Measurements from ENCODE around the gene NUP35. TPM values are rescaled to one million over a fixed set of nuclear protein-coding genes. Genes with fewer than 3 reads are reported as not detected.

Gene NUP35, protein sequence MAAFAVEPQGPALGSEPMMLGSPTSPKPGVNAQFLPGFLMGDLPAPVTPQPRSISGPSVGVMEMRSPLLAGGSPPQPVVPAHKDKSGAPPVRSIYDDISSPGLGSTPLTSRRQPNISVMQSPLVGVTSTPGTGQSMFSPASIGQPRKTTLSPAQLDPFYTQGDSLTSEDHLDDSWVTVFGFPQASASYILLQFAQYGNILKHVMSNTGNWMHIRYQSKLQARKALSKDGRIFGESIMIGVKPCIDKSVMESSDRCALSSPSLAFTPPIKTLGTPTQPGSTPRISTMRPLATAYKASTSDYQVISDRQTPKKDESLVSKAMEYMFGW
- total RNA-seq: 10 to 100 TPM; 11.5 to 32.8 (median 29.5) TPM

GRCh38 chr2:183124222-183124956 is at the start of gene NUP35:
Gene NUP35, plus strand, starts transcription at chr2:183124443. Its CDS starts 15 bp downstream, at chr2:183124458.
- no peaks in the 10 kb centered on the region for H3K36me3 ChIP-seq
- H3K4me3 ChIP-seq: peak within 1 kb of the TSS; percentile 86 to 94 (median 93)
- no peaks in the 10 kb centered on the region for H3K27me3 ChIP-seq
- no peaks in the 10 kb centered on the region for H3K9me3 ChIP-seq
- intact Hi-C loops (cut with DNase I; ENCODE audit: low total_unique reads): no loop called here
- TF ChIP-seq CTCF (IDR thresholded peaks at IDR 0.05) (no peak), POLR2A (IDR thresholded peaks at IDR 0.05) (no peak), POLR2AphosphoS5 (IDR thresholded peaks at IDR 0.05) (peak; percentile 44 to 73 (median 69))
- peak within 1 kb of the TSS; percentile 93 for H3K27ac ChIP-seq
- DNase-seq (ENCODE audit: low spot score in 2 of 2): peak; percentile 76 to 78
- no peaks in the 10 kb centered on the region for H3K4me1 ChIP-seq

DNA sequence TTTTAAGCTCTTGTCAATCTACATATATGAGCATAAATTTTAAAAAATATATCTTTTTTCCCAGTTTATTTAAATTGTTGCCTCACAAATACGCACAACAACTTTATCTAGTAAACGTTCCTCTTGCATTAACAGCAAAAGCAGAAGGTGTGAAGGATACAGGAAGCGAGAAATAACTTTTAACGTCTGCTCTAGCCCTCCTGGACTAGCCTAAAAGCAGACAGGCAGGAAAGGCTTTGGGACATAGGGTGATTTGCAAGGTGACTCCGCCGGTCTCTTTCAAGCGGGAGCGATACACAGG is 46.1 kb upstream of the NUP35 start:
- TF ChIP-seq CTCF (IDR thresholded peaks at IDR 0.05) (no peak), POLR2AphosphoS5 (IDR thresholded peaks at IDR 0.05) (no peak), POLR2A (IDR thresholded peaks at IDR 0.05) (no peak)
- Histone ChIP-seq H3K9me3 (no peaks in the 10 kb centered on the region), H3K27me3 (no peaks in the 10 kb centered on the region), H3K36me3 (no peaks in the 10 kb centered on the region), H3K4me3 (peak overlapping the region; percentile 63 to 69 (median 67)), H3K27ac (peak overlapping the region; percentile 85 to 87), H3K4me1 (no peaks in the 10 kb centered on the region)
- intact Hi-C loops (cut with DNase I; ENCODE audit: low total_unique reads): no loop called here
- no peak for DNase-seq (ENCODE audit: low spot score in 2 of 2)

DNA sequence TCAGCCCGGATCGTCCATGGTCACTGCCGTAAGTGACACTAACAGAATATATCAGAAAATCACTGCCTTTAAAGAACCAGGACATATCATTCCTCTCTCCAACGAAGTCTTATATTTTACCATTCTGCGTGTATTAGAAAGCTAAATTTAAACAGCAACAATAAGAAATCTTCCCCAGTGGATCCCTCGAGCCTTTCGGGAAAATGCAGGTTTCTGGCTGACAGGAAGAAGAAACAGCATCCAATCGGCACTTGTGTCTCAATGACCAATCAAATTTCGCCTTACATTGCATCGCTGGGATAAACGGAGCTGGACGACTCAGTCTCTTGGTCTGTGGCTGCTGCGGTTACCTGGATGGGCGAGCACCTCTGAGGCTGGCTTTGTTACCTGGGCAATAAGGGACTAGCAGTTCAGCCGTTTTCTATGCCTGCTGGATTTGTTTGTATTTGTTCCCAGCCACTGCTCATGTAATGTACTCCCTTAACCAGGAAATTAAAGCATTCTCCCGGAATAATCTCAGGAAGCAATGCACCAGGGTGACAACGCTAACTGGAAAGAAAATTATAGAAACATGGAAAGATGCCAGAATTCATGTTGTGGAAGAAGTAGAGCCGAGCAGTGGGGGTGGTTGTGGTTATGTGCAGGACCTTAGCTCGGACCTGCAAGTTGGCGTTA is 45.6 kb upstream of the NUP35 start, which contains the start of gene DUSP19:
TSS of gene DUSP19 (plus strand) at position 284 of the 675 bp plus-strand sequence. CDS start at position 471, 187 bp downstream.
- no peaks in the 10 kb centered on the region for H3K9me3 ChIP-seq
- no peaks in the 10 kb centered on the region for H3K36me3 ChIP-seq
- H3K27ac ChIP-seq: peak within 1 kb of the TSS; percentile 85 to 87
- H3K4me1 ChIP-seq: no peaks in the 10 kb centered on the region
- DNase-seq (ENCODE audit: low spot score in 2 of 2): peak; percentile 89 to 95
- TF ChIP-seq POLR2AphosphoS5 (IDR thresholded peaks at IDR 0.05): peak in 2 of 3 donors; percentile 65 to 67
- no peak for TF ChIP-seq CTCF (IDR thresholded peaks at IDR 0.05)
- no peaks in the 10 kb centered on the region for H3K27me3 ChIP-seq
- H3K4me3 ChIP-seq: peak within 1 kb of the TSS; percentile 63 to 69 (median 67)
- intact Hi-C loops (cut with DNase I; ENCODE audit: low total_unique reads): no loop called here

DNA sequence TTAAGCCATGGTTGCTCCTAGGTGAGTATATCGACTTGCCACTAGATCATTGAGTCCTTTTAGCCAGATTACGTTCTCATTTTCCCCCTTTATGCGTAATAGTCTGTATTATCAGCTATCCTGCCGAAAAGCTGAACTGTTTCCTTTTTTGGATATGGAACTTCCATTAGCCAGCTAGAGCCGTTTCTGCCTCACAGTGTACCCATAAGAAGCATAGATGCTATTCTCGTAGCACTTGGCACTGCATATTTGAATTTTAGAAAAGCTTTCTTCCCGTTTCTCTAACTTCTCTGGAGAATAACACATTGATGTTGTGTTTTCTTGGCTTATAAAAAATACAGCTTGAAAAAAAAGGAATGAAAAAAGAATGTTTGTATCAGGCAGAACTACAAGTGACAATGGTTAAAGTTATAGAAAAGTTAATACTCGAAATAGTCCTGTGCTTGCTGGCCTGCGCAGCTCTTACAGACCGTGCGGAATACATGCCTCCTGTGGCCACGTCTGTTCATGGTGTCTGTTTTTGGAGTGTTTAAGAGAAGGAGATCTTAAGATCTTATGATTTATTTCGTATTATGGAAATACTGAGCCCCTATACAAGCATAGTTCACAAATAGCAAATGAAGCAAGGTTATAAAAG is 45.0 kb upstream of the NUP35 start:
- TF ChIP-seq POLR2A (IDR thresholded peaks at IDR 0.05) (no peak), POLR2AphosphoS5 (IDR thresholded peaks at IDR 0.05) (no peak), CTCF (IDR thresholded peaks at IDR 0.05) (no peak)
- H3K36me3 ChIP-seq: no peaks in the 10 kb centered on the region
- peak overlapping the region; percentile 85 to 87 for H3K27ac ChIP-seq
- intact Hi-C loops (cut with DNase I; ENCODE audit: low total_unique reads): no loop called here
- DNase-seq (ENCODE audit: low spot score in 2 of 2): no peak
- no peaks in the 10 kb centered on the region for H3K9me3 ChIP-seq
- H3K27me3 ChIP-seq: no peaks in the 10 kb centered on the region
- H3K4me1 ChIP-seq: no peaks in the 10 kb centered on the region
- H3K4me3 ChIP-seq: peak overlapping the region; percentile 63 to 69 (median 67)
